GM12875 (cell line): Measurements from ENCODE around the gene ACOT8.

Experiments
- H3K4me3 ChIP-seq: one replicate; pipeline ENCODE4 v1.5.1; 2011; ENCODE audit warnings: low read depth, low read length, control low read depth
- TF ChIP-seq, protein P1 (sequence below): IDR thresholded peaks from 2 replicates; pipeline ENCODE4 v1.5.1; 2011; ENCODE audit warnings: low read depth, mild to moderate bottlenecking, control low read depth, inconsistent platforms, low read length, moderate library complexity, borderline replicate concordance; ENCODE audit not compliant: insufficient read depth

Gene ACOT8

DNA sequence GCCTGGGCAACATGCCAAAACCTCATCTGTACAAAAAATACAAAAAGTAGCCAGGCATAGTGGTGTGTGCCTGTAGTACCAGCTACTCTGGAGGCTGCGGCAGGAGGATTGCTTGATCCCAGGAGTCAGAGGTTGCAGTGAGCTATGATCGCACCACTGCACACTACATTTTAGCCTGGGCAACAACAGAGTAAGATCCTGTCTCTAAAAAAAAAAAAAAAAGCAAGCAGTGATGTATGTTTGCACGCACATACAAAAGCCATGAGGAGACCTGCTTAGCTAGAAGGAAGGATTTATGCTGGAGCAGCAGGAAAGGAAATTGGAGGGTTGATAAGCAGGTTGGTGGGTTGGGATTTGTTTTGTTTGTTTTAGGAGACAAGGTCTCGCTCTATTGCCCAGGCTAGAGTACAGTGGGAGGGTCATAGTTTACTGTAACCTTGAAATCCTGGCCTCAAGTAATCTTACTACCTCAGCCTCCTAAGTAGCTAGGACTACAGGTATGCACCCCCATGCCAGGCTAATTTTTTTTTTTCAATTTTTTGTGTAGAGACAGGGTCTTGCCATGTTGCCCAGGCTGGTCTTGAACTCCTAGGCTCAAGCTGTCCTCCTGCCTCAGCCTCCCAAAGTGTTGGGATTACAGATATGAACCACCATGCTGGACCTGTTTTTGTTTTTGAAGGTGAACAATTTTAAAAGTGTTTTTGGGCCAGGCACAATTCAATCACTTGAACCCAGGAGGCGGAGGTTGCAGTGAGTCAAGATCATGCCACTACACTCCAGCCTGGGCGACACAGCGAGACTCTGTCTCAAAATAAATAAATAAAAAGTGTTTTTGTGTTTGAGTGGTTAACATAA lies 4.3 kb upstream of the ACOT8 start:
- TF ChIP-seq, protein P1, sequence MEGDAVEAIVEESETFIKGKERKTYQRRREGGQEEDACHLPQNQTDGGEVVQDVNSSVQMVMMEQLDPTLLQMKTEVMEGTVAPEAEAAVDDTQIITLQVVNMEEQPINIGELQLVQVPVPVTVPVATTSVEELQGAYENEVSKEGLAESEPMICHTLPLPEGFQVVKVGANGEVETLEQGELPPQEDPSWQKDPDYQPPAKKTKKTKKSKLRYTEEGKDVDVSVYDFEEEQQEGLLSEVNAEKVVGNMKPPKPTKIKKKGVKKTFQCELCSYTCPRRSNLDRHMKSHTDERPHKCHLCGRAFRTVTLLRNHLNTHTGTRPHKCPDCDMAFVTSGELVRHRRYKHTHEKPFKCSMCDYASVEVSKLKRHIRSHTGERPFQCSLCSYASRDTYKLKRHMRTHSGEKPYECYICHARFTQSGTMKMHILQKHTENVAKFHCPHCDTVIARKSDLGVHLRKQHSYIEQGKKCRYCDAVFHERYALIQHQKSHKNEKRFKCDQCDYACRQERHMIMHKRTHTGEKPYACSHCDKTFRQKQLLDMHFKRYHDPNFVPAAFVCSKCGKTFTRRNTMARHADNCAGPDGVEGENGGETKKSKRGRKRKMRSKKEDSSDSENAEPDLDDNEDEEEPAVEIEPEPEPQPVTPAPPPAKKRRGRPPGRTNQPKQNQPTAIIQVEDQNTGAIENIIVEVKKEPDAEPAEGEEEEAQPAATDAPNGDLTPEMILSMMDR = no peak
- H3K4me3 ChIP-seq = no peak overlapping the region

DNA sequence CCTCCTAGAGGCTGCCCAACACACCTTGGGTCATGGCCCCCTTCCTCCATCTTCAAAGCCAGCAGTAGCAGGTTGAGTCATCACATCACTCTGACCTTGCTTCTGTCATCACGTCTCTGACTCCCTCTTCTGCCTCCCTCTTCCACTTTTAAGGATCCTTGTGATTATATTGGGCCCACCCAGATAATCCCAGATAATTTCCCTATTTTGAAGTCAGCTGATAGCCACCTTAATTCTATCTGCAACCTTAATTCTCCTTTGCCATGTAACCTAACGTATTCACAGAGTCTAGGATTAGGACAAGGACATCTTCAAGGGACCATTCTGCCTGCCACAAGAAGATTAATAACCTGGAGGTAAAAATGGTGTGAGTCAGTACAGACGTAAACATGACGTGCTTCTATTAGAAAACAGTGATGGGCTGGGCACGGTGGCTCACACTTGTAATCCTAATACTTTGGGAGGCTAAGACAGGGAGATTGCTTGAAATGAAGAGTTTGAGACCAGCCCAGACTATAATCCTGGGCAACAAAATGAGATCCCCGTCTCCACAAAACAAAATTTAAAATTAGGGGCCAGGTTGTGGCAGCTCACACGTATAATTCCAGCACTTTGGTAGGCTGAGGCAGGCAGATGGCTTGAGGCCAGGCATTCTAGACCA lies 3.5 kb upstream of the ACOT8 start:
- TF ChIP-seq, protein P1 = no peak
- no peak overlapping the region for H3K4me3 ChIP-seq

DNA sequence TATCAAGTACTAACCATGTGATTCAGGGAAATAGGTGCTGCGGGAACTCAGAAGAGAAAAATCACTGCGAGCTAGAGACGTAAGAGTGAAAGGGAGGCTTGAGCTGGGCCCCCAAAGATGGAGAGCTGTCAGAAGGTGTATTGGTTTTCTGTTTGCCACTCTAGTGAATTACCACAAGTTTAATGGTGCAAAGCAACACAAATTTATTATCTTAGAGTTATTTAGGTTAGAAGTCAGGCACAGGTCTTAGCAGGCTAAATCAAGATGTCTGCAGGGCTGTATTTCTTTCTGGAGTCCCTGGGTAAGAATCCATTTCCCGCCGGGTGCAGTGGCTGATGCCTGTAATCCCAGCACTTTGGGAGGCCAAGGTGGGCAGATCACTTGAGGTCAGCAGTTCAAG lies 2.7 kb upstream of the ACOT8 start:
- TF ChIP-seq, protein P1 = no peak
- no peak overlapping the region for H3K4me3 ChIP-seq

DNA sequence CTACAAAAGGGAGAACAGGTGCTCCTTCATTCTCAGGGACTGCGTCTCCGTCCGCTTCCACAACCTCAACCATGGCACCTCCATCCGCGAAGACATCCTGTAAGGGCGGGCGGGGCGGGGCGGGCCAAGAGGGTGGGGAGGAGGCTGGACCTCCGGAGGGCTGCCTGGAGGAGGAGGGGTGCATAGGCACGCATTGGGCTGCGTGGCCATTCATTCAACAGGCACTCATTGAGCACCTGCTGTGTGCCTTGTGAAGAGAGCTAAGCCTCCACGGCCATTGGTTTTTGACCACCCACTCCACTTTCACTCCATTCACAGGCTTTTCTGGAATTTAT lies 657 bp upstream of the ACOT8 start:
- TF ChIP-seq, protein P1 = no peak
- H3K4me3 ChIP-seq = peak overlapping the region; percentile 58

DNA sequence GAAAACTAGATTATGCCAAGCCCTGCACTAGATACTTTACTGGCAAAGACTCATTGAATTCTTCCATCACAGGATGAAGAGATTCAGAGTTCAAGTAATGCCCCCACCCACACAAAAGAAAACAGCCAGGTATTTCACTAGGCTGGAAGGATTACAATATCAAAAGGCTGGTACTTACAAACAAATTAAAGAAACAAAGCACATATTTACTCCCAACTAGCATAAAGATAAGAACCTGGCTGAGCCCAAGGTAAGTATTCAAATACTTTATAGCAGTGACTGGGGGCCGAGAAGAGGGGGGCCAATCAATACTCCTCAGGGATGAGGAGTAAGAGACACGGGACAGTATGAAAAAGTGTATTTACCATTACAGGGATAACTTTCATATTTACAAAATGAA lies 3.7 kb downstream of the ACOT8 start:
- H3K4me3 ChIP-seq = no peak overlapping the region
- TF ChIP-seq, protein P1 = no peak

DNA sequence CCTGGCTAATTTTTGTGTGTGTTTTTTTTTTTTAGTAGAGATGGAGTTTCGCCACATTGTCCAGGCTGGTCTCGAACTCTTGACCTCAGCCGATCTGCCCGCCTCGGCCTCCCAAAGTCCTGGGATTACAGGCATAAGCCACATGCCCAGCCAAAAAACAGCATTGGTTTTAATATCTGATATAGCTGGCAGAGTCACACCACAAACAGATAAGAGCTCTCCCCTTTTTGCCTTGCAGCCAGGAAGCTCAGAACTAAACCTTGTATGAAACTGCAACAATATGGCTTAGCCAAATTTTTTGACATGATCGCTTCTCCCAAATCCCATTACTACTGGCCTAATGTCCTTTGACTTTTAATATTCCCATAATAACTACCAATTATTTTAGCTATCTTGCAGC lies 4.9 kb downstream of the ACOT8 start:
- H3K4me3 ChIP-seq = no peak overlapping the region
- TF ChIP-seq, protein P1 = no peak

DNA sequence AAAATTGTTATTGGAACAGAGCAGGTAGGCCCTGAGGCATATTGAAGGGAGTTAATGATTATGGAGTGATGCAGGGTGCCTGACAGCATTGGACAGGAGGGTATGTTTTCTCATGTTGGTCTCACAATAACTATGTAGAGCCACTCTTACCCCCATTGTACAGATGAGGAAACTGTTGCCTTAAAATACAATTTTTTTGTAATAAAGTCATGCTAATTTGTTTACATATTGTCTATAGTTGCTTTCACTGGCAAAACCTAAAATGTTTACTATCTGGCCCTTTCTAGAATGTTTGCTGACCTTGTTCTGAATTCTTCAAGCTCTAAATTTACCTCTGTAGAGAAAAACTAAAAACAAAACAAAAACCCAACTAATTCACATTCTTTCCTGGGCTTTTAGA lies 5.7 kb downstream of the ACOT8 start:
- TF ChIP-seq, protein P1 = no peak
- no peak overlapping the region for H3K4me3 ChIP-seq
